ENCODE results near the gene C1QL1. TPM values are rescaled to one million over a fixed set of nuclear protein-coding genes. Genes with fewer than 3 reads are reported as not detected.
A peak's percentile ranks its signal among the peaks of the same experiment; 100 is the strongest.

C1QL1 gene
- total and polyA plus RNA-seq, 9 of the 15 experiments (the other 6 are each of a cell fraction or from before 2014, with no cell fraction given): 0.07 to 0.12 (median 0.09) TPM; not detected in 6

- Histone ChIP-seq H3K9ac (ENCODE audit: insufficient read depth in 1 of 2, low read depth in 2 of 2, low read length in 2 of 2) (peak overlapping the region in 1 of 2 experiments; percentile 52; a peak in 1 of 4 replicates), H3K27me3 (ENCODE audit: control insufficient read depth in 2 of 2, insufficient read depth in 2 of 2, low read length in 2 of 2) (peaks cover 22 to 42% of the 10 kb centered on the region in 2 experiments), H3K9me3 (replicated peaks; ENCODE audit: control insufficient read depth, insufficient read depth, low read depth, low read length) (no peaks in the 10 kb centered on the region), H3K4me3 (no peak overlapping the region), H2AFZ (ENCODE audit: low read depth, low read length) (no peak overlapping the region), H3K27ac (ENCODE audit: extremely low read depth, low read depth, low read length) (no peak overlapping the region), H3K36me3 (ENCODE audit: control insufficient read depth, insufficient read depth, low read length) (no peaks in the 10 kb centered on the region), H3K9me1 (ENCODE audit: control insufficient read depth, insufficient read depth, low read length) (no peaks in the 10 kb centered on the region), H3K79me2 (ENCODE audit: control insufficient read depth, insufficient read depth, low read length) (no peaks in the 10 kb centered on the region), H4K20me1 (replicated peaks; ENCODE audit: control insufficient read depth, insufficient read depth, low read length) (no peaks in the 10 kb centered on the region), H3K4me2 (ENCODE audit: insufficient read depth, low read length) (no peak overlapping the region), H3K4me1 (replicated peaks in 1 of 2; ENCODE audit: control insufficient read depth in 2 of 2, insufficient read depth in 2 of 2, low read length in 2 of 2) (peaks cover 0 to 10% of the 10 kb centered on the region in 2 experiments; a peak in 2 of 5 replicates)
- DNase-seq (ENCODE audit: extremely low read depth in 1 of 4, low spot score in 3 of 4) (no peak), ATAC-seq (no peak), FAIRE-seq (no peak)
- ChIA-PET POLR2A (interaction anchor here (0.7 to 1.2 kb wide), 3 partner anchors 9 to 843 kb away, joined by 3 to 4 read pairs (median 3); no protein-coding TSS in a partner anchor), CTCF (ENCODE audit: low intra/inter-chr PET ratio) (no interaction called here)
- BruUV-seq (replicated peaks): no TSS peak
- 12% methylated on average over 8 of the region's 8 CpGs for WGBS (ENCODE audit: insufficient coverage, low coverage, missing lambda C conversion rate)
- TF ChIP-seq, protein P1, sequence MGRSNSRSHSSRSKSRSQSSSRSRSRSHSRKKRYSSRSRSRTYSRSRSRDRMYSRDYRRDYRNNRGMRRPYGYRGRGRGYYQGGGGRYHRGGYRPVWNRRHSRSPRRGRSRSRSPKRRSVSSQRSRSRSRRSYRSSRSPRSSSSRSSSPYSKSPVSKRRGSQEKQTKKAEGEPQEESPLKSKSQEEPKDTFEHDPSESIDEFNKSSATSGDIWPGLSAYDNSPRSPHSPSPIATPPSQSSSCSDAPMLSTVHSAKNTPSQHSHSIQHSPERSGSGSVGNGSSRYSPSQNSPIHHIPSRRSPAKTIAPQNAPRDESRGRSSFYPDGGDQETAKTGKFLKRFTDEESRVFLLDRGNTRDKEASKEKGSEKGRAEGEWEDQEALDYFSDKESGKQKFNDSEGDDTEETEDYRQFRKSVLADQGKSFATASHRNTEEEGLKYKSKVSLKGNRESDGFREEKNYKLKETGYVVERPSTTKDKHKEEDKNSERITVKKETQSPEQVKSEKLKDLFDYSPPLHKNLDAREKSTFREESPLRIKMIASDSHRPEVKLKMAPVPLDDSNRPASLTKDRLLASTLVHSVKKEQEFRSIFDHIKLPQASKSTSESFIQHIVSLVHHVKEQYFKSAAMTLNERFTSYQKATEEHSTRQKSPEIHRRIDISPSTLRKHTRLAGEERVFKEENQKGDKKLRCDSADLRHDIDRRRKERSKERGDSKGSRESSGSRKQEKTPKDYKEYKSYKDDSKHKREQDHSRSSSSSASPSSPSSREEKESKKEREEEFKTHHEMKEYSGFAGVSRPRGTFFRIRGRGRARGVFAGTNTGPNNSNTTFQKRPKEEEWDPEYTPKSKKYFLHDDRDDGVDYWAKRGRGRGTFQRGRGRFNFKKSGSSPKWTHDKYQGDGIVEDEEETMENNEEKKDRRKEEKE (IDR thresholded peaks at IDR 0.05; ENCODE audit: borderline replicate concordance in 1 of 2, control insufficient read depth in 1 of 2, low read depth in 2 of 2, low read length in 1 of 2): no peak
- TF ChIP-seq NFIC (IDR thresholded peaks at IDR 0.05) (0 out of 2 replicates have a peak, but pooled peaks have one; percentile 15), MXI1 (IDR thresholded peaks at IDR 0.05; ENCODE audit: low read depth, low read length) (no peak)
- intact Hi-C loops (cut with micrococcal nuclease) (no loop called here), in situ Hi-C loops (cut with MboI) (no loop called here)
Measured at GRCh38 chr17:44956998-44957981, 10.8 kb downstream of the C1QL1 start.

All from K562 (cell line).